ENCODE results near the gene VWA3B. TPM values are rescaled to one million over a fixed set of nuclear protein-coding genes. Genes with fewer than 3 reads are reported as not detected.

Gene VWA3B
- total RNA-seq, 1 donor from 2014 or later = not detected

DNA sequence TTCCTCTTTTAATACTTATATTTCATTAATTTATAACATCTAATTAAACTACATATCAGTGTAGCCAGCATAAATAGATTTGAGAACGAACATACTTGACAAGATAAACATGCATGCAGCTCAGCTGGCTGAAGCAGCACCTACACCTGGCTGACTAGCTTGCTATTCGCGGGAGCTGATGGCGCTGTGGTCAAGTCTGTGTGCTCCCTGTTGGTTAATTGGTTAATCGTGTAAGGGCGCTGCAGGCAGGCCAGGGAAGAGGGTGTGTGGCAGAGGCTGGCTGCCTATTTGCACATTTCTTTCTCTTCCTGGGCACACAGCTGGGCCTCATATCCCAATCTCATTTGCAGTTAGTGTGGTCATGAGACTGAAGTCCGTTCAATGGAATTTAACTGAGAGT lies 14.5 kb upstream of the VWA3B start:
- H3K4me1 Mint-ChIP-seq = no peaks in the 10 kb centered on the region
- POLR2A ChIA-PET = interaction anchor here (0.6 kb wide), 1 partner anchor 36 kb away, joined by 4 read pairs; no protein-coding TSS in a partner anchor
- no peaks in the 10 kb centered on the region for H3K27me3 Mint-ChIP-seq
- H3K27ac Mint-ChIP-seq = no peak overlapping the region
- CTCF ChIA-PET = no interaction called here
- ATAC-seq (ENCODE audit: low read depth) (no peak), DNase-seq (no peak)
- intact Hi-C loops (cut with micrococcal nuclease) = no loop called here
- H3K36me3 Mint-ChIP-seq (ENCODE audit: low read depth) = no peaks in the 10 kb centered on the region
- no peaks in the 10 kb centered on the region for H3K9me3 Mint-ChIP-seq
- no peak overlapping the region for H3K4me3 Mint-ChIP-seq
- TF ChIP-seq, protein P1, sequence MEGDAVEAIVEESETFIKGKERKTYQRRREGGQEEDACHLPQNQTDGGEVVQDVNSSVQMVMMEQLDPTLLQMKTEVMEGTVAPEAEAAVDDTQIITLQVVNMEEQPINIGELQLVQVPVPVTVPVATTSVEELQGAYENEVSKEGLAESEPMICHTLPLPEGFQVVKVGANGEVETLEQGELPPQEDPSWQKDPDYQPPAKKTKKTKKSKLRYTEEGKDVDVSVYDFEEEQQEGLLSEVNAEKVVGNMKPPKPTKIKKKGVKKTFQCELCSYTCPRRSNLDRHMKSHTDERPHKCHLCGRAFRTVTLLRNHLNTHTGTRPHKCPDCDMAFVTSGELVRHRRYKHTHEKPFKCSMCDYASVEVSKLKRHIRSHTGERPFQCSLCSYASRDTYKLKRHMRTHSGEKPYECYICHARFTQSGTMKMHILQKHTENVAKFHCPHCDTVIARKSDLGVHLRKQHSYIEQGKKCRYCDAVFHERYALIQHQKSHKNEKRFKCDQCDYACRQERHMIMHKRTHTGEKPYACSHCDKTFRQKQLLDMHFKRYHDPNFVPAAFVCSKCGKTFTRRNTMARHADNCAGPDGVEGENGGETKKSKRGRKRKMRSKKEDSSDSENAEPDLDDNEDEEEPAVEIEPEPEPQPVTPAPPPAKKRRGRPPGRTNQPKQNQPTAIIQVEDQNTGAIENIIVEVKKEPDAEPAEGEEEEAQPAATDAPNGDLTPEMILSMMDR (IDR thresholded peaks at IDR 0.05) = no peak

DNA sequence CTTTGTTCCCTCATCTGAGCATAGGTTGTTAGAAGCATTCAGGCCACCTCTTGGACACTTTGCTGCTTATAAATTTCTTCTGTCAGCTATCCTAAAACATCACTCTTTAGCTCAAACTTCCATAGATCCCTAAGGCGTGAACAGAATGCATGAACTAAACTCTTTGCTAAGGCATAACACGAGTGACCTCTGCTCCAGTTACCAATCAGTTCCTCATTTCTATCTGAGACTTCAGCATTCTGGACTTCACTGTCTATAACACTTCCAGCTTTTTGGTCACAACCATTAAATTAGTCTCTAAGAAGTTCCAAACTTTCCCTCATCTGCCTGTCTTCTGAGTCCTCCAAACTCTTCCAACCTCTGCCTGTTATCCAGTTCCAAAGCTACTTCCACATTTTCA lies 8.3 kb upstream of the VWA3B start:
- ChIA-PET POLR2A (no interaction called here), CTCF (no interaction called here)
- Mint-ChIP-seq H3K4me3 (no peak overlapping the region), H3K4me1 (peaks cover 13% of the 10 kb centered on the region), H3K36me3 (ENCODE audit: low read depth) (no peaks in the 10 kb centered on the region), H3K27me3 (no peaks in the 10 kb centered on the region), H3K27ac (no peak overlapping the region), H3K9me3 (peaks cover 3% of the 10 kb centered on the region)
- intact Hi-C loops (cut with micrococcal nuclease) = no loop called here
- ATAC-seq (ENCODE audit: low read depth) = no peak
- DNase-seq = no peak
- TF ChIP-seq, protein P1 (IDR thresholded peaks at IDR 0.05) = no peak

DNA sequence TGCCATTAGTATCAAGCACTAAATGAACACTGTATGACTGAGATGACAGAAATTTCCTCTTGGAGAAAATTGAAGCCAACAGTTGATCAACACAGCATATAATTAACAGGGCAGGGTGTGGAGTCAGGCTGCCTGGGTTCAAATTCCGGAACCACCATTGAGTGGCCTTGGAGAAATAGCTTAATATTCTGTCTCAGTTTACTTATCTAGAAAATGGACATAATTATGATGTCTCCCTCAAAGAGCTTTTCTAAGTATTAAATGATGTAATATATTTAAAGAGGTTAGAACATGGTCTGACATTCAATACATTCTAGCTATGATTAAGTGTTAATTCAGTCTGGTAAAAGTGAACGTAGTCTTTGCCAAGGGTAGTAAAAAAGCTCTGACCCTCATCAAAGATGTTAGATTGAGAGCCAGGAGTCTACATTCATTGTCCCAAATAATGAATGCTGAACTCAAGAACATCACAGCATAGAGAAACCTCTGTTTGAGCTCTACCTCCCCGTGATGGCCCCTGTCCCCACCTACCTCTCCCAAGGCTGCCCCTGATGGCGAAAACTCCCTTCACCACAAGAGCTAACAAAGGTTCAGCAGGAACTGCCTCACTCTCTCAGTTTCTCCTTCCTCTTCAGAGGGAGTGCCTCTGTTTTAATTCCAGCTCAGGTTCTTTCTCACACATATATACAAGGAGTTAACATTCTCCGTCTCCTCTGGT lies 2.7 kb upstream of the VWA3B start:
- no peak for DNase-seq
- H3K4me1 Mint-ChIP-seq = peaks cover 47% of the 10 kb centered on the region
- ChIA-PET POLR2A (interaction anchor here (1.0 kb wide), 1 partner anchor 90 kb away, joined by 3 read pairs; no protein-coding TSS in a partner anchor), CTCF (no interaction called here)
- TF ChIP-seq, protein P1 (IDR thresholded peaks at IDR 0.05) = no peak
- H3K36me3 Mint-ChIP-seq (ENCODE audit: low read depth) = no peaks in the 10 kb centered on the region
- no peak overlapping the region for H3K4me3 Mint-ChIP-seq
- no peak for ATAC-seq (ENCODE audit: low read depth)
- no peak overlapping the region for H3K27ac Mint-ChIP-seq
- intact Hi-C loops (cut with micrococcal nuclease) = no loop called here
- H3K9me3 Mint-ChIP-seq = no peaks in the 10 kb centered on the region
- no peaks in the 10 kb centered on the region for H3K27me3 Mint-ChIP-seq

DNA sequence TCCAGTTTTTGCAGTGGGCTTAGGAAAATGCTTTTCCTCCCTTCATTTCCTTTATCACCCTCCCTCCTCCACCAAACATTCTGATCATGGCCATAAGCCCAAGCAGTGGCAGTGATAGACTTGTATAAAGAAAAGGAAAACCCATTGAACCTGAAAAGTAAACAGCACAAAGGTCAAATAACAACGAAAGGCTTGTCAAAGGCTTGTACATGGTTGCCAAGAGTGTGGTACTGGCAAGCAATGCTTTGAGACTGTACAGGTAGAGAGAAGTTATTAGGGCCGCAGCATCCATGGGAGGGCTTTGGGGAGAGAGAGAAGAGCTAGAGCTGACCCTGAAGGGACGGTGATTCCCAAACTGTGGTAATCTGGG lies 2.1 kb upstream of the VWA3B start:
- Mint-ChIP-seq H3K4me1 (peaks cover 47% of the 10 kb centered on the region), H3K9me3 (no peaks in the 10 kb centered on the region), H3K36me3 (ENCODE audit: low read depth) (no peaks in the 10 kb centered on the region), H3K4me3 (no peak overlapping the region), H3K27ac (no peak overlapping the region), H3K27me3 (no peaks in the 10 kb centered on the region)
- intact Hi-C loops (cut with micrococcal nuclease) = loop anchor here (5.0 kb wide), 1 partner anchor 1057 kb away; the partner anchor contains the start of gene C2orf15
- no peak for DNase-seq
- CTCF ChIA-PET = no interaction called here
- POLR2A ChIA-PET = interaction anchor here (1.0 kb wide), 1 partner anchor 90 kb away, joined by 3 read pairs; no protein-coding TSS in a partner anchor
- TF ChIP-seq, protein P1 (IDR thresholded peaks at IDR 0.05) = no peak
- no peak for ATAC-seq (ENCODE audit: low read depth)

DNA sequence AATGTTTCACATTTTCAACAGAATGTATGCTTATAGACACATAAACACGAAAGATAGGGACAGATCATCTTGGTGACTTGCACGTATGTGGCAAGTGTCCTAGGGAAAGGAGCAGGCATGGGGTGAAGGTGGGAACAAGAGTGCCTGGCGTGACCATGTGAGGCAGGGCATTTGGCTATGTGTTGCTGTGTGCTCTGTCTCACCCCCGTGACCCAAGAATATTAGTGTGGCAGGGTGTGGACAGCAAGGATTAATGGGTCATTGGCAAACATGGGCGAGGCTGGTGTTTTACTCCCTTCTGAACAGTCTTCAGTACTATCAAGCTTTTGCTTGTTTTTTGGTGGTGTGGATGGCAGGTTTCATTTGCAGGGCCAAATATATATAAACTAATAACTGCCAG lies 1.3 kb upstream of the VWA3B start:
- CTCF ChIA-PET = no interaction called here
- Mint-ChIP-seq H3K27me3 (no peaks in the 10 kb centered on the region), H3K9me3 (no peaks in the 10 kb centered on the region), H3K4me1 (peaks cover 49% of the 10 kb centered on the region), H3K27ac (peak overlapping the region; percentile 35), H3K36me3 (ENCODE audit: low read depth) (no peaks in the 10 kb centered on the region), H3K4me3 (peak overlapping the region; percentile 50)
- intact Hi-C loops (cut with micrococcal nuclease) = loop anchor here (2.0 to 5.0 kb wide), 3 partner anchors 177 to 1057 kb away; partner anchors contain the start of gene C2orf15
- DNase-seq (no peak), ATAC-seq (ENCODE audit: low read depth) (no peak)
- TF ChIP-seq, protein P1 (IDR thresholded peaks at IDR 0.05) = no peak
- POLR2A ChIA-PET = no interaction called here

Data from activated B cell treated with CpG ODN at 0.5 μM for 24 hours (primary cell).